Midbrain (tissue), 1 donor: ENCODE data around the gene RASEF.
"Not testable (repeated sequence)": the region's sequence is repeated elsewhere in the genome, so short reads cannot be mapped to it uniquely, and the experiment has no call there.

ENCODE experiments used
- DNase-seq: peaks from one replicate; lab custom pipeline; 2025; lab: John Stamatoyannopoulos, UW

RASEF gene

GRCh38 chr9:82970359-82970758, 92.6 kb downstream of the RASEF start:
- DNase-seq, result no peak

GRCh38 chr9:82969291-82969690, 93.7 kb downstream of the RASEF start:
- no peak for DNase-seq

GRCh38 chr9:82968816-82969215, 94.1 kb downstream of the RASEF start:
- DNase-seq, result no peak

- DNase-seq, result no peak
These were observed 94.6 kb downstream of the RASEF start for GRCh38 chr9:82968388-82968787.

GRCh38 chr9:82961504-82962125, 101.3 kb downstream of the RASEF start:
- DNase-seq, result peak; percentile 84

- no peak for DNase-seq
These were observed 105.2 kb downstream of the RASEF start for GRCh38 chr9:82957529-82958379.

GRCh38 chr9:82949203-82949602, 113.7 kb downstream of the RASEF start:
- no peak for DNase-seq

GRCh38 chr9:82940376-82940775, 122.6 kb downstream of the RASEF start:
- DNase-seq, result no peak

GRCh38 chr9:82939451-82939850, 123.5 kb downstream of the RASEF start:
- DNase-seq, result no peak

- DNase-seq, result no peak
These were observed 124.3 kb downstream of the RASEF start for GRCh38 chr9:82938426-82939218.

GRCh38 chr9:82936561-82936960, 126.4 kb downstream of the RASEF start:
- DNase-seq, result not testable (repeated sequence)

- no peak for DNase-seq
These were observed 128.0 kb downstream of the RASEF start for GRCh38 chr9:82934949-82935348.

GRCh38 chr9:82934025-82934424, 128.9 kb downstream of the RASEF start:
- not testable (repeated sequence) for DNase-seq

- no peak for DNase-seq
These were observed 132.8 kb downstream of the RASEF start for GRCh38 chr9:82930116-82930515.
